CD4-positive, alpha-beta T cell treated with Interleukin-12 subunit alpha and Interleukin-12 subunit beta, for 1 hour (primary cell): ENCODE data around the gene AHRR.
"Not testable (repeated sequence)": the region's sequence is repeated elsewhere in the genome, so short reads cannot be mapped to it uniquely, and the experiment has no call there.

Source experiments
- DNase-seq: peaks from one replicate; pipeline ENCODE4 v3.0.0-alpha.2; 2020

The AHRR gene

DNA sequence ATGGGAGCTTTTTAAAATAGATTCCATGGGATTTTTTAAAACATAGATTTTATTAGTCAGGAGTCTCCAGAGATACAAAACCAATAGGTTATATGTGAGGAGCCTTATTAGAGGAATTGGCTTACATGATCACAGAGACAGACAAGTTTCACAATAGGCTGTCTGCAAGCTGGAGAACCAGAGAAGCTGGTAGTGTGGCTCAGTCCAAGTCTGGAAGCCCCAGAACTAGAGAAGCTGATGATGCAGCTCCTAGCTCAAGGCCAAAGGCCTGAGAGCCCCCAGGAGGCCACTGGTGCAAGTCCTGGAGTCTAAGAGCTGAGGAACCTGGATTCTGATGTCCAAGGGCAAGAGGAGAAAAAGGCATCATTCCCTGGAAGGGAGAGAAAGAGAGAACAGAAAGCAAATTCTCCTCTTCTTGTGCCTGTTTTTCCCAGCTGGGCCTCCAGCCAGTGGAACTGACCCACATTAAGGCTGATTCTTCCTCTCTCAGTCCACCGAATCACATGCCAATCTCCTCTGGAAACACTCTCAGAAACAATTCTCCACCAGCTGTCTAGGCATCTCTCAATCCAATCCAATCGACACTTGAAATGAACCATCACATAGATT, 59.3 kb downstream of the AHRR start:
- DNase-seq = no peak

DNA sequence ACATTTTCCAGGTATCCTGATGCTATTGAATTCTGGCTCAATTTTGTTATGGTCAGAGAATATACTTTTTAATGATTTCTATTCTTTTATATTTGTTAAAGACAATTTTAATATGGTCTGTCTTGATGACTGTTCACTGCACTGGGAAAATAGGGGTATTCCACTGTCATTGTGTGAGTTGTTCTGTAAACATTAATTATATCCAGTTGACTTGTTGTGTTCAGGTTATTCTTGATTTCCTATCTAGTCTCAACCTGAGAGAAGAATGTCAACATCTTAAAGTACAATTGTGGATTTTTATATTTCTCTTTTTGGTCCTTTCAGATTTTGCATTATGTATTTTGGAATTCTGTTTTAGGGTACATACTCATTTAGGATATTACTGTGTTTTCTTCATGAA, 61.6 kb downstream of the AHRR start:
- no peak for DNase-seq

DNA sequence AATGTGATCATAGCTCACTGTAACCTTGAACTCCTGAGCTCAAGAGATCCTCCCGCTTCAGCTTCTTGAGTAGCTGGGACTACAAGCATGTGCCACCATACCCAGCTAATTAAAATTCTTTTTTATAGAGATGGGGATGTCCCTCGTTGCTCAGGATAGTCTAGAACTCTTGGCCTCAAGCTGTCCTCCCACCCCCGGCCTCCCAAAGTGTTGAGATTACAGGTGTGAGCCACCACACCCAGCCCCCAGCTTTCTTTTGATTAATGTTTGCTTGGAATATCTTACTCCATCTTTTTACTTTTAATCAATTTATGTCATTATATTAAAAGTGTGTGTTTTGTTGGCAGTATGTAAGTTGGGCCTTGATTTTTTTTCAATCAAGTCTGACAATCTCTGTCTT, 62.1 kb downstream of the AHRR start:
- no peak for DNase-seq

DNA sequence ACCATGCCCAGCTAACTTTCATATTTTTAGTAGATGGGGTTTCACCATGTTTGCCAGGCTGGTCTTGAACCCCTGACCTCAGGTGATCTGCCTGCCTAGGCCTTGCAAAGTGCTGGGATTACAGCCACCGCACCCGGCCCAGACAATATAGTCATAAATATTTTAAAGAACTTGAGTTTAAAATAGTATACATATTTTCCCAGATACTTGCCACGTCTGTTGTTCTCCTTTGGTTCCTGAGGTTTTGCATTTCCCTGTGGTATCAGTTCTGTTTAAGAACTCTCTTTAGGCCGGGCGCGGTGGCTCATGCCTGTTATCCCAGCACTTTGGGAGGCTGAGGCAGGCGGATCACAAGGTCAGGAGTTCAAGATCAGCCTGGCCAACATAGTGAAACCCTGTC, 63.1 kb downstream of the AHRR start:
- not testable (repeated sequence) for DNase-seq

DNA sequence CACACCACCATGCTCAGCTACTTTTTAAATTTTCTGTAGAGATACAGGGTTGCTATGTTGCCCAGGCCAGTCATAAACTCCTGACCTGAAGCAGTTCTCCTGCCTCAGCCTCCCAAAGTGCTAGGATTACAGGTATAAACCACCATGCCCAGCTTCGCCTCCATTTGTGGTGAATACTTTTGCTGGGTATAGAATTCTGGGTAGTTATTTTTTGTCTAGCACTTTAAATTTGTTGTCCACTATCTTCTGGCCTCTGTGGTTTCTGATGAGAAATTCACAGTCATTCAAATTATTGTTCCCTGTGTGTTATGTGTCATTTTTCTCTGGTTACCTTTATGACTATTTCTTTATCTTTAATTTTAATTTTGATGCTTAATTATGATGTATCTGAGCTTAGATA, 63.8 kb downstream of the AHRR start:
- no peak for DNase-seq

DNA sequence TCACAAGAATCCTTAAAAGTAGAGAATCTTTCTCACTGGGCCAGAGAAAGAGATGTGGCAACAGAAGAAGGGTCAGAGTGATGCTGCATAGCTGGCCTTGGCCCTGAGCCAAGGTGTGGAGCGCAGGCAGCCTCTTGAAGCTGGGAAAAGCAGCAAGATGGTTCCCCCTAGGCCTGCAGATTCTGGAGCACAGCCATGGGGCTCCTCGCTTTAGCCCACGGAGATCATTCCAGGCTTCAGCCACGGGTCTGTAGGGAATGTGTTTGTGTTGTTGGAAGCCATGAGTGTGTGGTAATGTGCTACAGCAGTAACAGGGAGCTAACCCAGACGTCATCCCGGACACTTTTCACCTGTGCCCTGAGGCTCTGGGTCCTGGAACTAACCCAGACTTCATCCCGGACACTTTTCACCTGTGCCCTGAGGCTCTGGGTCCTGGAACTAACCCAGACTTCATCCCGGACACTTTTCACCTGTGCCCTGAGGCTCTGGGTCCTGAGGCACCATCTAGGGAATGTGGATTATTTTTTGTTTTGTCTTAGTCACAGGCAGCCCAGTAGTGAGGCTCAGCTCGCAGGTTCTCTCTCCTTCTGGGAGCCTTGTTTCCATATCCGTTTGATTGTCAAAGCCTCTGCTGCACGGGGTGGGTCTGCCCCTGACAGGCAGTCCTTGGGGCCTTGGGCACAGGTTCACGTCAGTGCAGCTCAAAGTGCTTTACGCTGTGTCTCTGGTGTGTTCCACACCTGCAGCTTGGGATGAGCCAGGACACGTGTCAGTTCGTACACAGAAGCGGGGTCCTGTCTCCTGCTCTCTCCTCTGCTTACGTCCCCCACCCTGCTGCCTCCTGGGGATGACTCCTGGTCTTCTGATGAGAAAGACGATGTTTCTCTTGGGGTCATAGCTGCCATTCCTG, 65.2 kb downstream of the AHRR start:
- no peak for DNase-seq

DNA sequence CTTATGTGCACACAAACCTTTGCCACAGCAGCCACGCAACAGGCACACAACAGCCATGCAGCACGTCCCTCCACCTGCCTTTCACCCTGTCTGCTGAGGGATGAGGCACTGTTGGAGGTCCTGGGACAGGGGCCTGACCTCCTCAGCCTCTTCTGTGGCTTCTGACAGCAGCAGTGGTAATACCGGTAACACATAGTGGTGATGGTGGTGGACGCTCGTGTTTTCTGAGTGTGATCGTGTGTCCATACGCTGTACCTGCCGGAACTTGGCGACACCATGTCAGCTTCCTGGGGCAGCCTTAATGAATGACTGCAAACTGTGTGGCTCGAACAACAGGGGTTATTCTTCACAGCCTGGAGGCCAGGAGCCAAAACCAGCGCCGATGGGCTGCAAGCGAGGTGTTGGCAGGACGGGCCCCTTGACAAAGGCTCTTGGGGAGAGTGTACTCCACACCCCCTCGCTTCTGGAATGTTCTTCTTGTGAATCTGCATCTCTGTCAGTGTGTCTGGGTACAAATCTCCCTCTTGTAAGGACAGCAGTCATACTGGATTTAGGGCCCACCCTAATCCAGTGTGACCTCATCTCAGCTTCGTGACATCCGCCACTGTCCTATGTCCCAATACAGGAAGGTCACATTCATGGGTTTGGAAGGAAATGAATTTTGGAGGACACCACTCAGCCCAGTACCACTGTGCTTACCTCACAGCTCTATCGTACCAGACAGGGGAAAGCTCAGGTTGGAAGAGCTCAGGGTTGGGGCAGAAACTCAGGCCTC, 66.2 kb downstream of the AHRR start:
- no peak for DNase-seq

DNA sequence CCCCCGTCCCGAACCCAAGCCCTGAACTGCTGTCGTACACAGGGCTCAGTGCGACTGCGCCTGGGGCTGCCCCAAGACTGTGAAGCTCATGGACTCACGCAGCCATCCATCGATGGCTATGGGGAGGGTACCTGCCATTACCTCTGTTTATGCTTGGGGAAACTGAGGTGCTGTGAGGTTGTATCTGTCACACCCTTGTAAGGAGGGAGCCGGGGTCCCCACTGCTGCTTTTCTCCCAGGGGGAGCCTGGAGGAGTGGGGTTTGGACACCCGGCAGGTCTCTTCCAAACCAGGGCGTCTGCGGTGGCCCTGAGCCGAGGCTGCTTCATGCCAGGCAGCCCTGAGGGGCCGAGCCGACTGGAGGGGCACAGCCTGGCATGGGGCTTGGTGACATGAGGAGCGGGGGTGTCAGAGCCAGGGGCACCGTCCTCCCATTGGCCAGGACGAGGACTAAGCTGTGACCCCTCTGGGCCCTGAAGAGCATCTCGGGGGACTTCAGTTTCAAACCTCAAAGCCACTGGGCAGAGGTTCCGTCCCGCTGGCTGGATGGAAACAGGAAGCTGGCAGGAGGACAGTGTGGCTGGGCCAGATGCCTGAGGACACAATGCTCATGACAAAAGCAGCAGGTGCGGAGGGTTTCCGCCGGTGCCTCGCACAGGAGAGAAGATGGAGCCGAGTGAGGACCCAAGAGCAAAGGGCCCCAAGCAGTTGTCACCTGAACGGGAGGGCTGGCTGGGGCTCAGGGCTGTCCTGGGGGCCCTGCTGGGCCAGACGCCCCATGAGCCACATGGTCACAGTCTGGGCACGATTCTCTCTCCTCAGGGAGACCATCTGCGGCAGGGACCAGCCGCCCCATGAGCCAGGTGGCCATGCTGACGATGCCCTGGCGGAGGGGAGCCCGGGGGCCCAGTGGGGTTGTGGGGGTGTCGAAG, 67.0 kb downstream of the AHRR start:
- DNase-seq = no peak

DNA sequence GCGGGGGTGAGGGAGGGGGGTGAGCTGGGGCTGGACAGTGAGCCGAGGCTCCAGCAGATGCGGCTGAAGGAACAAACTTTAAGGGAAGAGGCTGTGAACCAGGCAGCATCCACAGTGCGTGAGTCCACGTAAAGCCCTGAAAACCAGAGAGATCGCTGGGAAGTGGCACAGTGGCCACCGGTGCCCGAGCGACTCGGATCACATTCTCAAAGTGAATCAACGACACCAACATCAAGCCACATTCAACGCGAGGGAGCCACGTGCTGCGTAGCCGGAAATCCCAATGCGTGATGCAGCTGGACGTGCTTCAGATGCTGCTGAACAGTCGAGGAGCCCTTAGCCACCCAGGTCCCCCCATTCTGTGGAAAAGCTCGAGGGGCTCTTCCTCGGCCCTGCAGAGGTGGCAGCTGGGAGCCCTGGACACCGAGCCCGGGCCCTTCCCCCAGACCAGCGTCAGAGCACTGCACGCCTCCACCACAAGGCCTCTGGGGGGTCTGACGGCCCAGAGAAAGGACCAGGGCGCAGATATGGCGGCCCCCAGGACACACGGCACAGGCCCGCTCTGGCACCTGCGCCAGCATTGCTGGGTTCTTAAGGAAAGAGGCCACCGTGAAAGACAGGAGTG, 67.8 kb downstream of the AHRR start:
- no peak for DNase-seq

DNA sequence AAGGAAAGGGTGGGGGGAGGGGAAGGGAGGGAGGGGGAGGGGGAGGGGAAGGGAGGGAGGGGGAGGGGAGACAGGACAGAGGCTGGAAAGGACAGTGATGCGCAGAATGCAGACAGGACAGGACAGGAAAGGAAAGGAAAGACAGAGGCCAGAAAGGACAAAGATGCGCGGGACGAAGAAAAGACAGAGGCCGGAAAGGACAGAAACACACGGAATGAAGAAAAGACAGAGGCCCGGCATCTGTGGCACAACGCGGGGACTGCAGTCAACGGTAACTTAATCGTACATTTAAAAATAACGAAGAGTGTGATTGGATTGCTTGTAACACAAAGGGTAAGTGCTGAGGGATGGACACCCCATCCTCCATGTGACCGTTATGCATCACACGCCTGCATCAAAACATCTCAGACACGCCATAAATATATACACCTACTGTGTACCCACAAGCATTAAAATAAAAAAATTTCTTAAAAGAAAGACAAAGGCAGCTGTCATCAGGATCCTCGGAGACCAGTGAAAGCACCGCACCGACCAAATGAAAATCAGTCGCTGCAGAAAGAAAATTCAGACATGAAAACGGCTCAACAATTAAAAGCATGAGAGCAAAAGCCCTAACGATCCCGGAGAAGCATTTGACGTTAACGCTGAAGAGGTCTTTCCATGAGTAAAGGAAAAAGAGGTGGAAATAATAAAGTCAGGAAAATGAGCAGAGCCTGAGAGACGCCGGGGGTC, 68.5 kb downstream of the AHRR start:
- no peak for DNase-seq

DNA sequence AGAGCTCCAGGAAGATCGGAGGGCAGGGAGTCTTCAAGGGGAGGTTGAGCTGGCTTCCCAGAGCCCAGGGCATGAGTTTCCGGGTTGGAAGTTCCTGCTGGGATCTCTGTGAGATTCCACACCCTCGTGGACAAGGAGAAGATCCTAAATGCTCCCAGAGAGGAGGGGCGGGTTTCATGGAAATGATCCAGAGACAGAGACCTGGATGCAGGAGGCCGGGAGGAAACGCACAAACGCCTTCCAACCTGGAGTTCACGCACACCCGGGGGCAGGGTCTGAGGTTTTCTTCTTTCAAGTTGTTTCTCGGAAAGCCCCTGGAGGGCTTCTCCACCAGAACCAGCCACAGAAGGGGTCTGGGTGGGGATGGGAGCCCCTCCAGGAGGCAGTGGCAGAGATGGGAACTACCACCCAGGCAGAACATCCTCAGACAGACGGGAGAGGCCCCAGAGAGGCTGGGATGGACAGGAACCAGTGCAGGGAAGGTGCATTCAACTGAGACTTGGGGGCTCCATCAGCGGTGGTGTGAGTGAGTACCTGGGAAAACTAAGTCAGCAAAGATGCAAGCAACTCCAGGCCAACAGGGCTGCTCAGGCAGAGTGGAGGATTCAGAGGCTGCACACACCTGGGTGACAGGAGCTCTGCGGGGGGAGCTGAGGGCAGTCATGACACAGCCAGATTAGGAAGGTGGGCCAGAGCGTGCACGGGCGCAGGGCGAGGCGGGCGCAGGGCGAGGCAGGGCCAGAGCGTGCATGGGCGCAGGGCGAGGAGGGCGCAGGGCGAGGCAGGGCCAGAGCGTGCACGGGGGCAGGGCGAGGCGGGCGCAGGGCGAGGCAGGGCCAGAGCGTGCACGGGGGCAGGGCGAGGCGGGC, 69.3 kb downstream of the AHRR start:
- DNase-seq = no peak

DNA sequence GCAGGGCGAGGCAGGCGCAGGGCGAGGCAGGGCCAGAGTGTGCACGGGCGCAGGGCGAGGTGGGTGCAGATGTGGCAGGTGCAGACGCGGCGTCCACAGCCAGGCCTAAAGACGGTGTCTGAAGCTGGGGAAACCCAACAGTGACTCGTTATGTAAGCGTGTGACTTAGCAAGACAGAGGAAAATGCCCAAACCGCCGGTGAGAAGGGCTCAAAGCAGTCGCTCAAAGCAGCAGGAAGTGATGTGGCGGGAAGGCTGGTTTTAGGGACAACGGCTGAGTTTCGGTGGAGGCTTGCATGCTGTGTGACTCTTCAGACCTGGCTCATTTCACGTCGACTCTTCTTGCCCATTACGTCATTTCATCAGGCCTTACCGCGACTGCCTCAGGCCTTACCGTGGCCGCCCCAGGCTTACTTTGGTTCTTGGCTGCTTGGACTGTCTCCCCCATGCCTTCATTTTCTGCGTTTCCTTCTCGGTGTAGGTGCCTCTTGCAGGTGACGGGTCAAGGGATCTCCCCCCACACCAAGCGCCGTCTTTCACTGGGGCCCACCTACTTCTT, 71.0 kb downstream of the AHRR start:
- peak; percentile 58 for DNase-seq

DNA sequence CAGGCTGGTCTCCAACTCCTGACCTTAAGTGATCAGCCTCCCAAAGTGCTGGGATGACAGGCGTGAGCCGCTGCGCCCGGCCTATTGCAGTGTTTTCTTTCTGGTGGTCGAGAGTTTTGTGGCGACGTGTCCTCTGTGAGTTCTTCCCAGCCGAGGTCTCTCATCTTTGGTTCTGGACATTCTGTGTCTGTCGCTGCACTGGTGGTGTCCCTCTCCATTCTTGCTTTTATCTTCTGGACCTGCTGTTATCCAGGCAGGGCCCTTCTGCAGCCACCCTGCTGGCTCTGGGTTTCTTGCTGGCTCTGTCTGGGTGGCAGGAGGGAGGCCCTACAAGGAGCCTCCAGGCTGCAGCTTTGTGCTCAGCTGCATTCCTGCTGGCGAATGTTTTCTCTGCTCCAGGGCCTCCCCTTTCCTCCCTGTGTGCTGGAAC, 72.3 kb downstream of the AHRR start:
- no peak for DNase-seq

DNA sequence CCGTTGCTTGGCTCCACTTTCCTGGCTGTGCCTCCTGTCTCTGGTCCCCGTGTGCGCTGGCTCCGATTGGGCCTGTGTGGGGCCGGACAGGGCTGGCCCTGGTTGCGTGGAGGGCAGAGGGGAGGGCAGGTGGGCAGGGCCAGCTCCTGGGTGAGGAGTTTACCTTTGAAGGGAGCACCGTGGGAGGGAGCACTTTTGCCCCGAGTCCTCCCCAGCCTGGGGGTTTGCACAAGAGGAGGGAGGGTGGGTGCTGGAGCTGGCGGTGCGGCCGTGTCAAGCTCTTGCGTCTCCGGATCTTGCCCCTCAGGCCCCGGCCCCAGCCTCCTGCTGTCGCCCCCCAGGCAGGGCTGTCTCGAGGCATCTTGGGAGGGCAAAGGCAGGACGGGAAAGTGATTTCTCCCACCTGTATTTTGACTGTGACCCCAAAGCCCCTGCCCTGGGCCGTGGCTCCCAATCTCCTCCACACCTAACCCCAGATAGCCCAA, 73.2 kb downstream of the AHRR start:
- no peak for DNase-seq

DNA sequence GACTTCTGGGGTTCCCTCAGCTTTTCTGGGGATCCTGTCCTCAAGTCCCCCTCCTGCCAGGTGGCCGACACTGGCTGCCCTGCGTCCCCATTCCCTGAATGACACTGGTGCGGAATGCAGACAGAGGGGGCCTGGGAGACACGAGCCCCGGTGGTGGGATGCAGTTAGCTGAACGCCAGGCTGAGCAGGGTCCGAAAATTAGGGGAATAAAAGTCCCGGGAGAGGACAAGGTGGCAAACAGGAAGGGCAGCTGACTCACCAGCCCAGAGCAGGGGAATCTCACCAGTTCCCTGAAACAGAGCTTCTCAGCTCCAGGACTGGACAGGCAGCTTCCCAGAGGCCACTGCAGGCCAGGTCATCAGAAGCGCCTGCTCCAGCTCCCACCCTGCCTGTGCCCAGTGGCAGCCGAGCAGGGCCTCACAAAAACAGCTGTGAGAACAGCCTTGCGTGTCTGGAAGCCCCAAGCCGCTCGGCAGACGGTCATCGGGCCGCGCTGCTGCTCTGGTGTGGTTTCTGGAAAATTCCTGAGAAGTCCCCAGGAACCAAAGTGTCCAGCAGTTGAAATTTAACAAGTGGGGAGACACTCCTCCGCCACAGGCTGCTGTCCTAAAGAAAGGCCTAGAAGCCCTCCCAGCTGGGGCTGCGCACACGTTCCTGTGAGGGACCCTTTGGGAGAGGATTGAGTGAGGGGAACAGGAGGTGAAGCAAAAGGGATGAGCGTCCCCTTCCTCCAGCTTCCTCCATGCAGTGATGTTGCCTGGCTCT, 73.8 kb downstream of the AHRR start:
- no peak for DNase-seq

DNA sequence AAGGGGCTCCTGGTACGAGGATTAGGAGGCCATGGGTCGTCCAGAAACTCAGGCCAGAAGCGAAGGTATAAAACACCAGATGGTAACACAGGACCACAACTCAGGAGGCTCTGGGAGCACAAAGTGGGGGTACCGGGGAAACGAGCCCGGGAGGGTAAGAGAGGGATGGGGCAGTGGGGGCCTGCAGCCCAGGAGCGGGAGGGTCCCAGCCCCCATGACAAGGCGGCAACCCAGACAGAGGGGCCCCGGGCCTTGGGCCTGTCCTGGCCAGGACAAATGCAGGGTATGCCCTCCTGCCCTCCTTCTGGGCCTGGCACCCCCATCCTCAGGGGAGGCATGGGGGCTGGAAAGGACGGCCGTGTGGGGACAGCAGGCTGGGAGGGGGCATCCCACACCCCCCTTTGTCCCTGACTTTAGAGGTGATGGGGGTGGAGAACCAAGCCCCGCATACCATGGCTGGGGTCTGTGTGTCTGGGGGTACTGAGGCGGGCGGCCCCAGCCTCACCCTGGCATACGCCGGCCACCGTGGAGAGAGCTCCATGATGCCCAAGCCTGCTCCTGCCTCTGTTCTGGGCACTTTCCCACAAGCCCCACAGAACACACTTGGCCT, 74.5 kb downstream of the AHRR start:
- DNase-seq = no peak

DNA sequence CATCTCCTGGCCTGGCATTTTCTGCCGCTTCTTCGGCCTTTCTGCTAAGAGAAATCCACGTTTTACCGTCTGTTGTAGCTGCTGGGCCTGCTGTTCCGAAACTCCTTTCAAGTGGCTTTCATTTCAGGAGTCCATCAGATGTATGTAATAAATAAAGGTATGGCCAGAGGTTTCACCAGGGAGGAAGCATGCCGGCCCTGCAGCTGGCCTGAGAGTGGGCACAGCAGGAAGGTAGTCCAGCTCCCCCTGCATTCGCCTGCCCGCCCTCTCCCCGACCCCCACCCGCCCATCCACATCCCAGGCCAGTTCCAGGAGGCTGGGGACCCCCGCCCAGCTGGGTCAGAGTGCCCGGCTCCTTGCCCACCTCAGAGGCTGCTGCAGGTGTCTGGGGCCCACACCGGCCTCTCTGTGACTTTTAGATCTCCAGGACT, 75.0 kb downstream of the AHRR start:
- DNase-seq = no peak

DNA sequence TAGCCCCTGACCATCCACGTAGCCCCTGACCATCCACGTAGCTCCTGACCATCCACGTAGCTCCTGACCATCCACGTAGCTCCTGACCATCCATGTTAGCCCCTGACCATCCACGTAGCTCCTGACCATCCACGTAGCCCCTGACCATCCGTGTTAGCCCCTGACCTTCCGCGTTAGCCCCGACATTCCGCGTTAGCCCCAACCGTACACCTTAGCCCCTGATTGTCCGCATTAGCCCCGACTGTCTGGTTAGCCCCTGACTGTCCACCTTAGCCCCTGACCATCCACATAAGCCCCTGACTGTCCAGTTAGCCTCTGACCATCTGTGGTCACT, 76.6 kb downstream of the AHRR start:
- not testable (repeated sequence) for DNase-seq
